ENCODE data around the gene HOTAIR. TPM values are rescaled to one million over a fixed set of nuclear protein-coding genes. Genes with fewer than 3 reads are reported as not detected.

Gene HOTAIR
- total RNA-seq, 2 donors from 2014 or later: not detected

DNA sequence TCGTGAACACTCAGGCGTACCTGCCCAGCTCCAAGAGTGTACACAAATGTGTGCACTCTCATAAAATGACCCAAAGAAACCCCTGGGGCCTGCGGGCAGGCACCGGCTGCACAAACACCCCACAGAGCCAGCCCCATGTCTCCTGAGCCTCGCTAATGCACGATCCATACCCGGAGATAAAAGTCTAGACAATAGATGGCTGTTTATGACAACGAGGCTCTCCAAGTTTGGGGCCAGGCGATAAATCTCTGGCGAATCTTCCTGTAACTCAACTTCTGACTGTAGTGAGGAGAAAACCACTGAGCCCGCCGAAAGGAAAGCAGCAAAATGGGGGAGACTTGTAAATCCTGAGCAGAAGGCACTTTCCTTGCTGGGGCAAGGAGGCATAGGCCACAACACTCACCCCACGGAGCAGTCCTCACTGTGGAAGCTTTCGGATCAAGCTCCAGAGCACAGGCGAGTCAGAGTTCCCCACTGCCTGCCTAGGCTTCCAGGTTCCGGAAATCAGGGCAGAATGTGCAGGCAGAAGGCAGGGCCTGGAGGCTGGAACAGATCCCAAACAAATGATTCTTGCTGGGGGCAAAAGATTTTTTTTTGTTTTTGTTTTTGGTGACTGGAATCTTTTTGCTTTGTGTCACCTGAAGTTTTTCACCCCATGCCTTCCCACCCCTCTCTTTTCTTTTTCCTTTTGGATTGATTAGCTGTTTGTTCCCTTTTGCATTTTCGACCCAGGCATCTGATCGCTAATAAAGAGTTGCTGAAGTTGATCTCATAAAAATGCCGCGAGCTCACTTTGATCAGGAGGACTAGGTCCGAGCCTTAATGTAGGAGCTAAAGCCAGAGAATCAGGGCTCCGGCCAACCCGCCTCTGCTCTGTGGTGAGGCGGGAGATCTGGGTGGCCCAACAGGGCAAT is 6.3 kb downstream of the HOTAIR start:
- ATAC-seq (replicated peaks in 1 of 2): no peak
- peaks cover 37% of the 10 kb centered on the region for H3K4me1 Mint-ChIP-seq (ENCODE audit: low read depth)
- H3K9me3 Mint-ChIP-seq: no peaks in the 10 kb centered on the region
- H3K27me3 Mint-ChIP-seq (ENCODE audit: low read depth): peaks cover 100% of the 10 kb centered on the region
- H3K36me3 Mint-ChIP-seq (ENCODE audit: insufficient read depth in 2 of 2): peaks cover 3% of the 10 kb centered on the region in 2 donors
- no peak for DNase-seq
- no peak overlapping the region for H3K27ac Mint-ChIP-seq
- H3K4me3 Mint-ChIP-seq: no peak overlapping the region

DNA sequence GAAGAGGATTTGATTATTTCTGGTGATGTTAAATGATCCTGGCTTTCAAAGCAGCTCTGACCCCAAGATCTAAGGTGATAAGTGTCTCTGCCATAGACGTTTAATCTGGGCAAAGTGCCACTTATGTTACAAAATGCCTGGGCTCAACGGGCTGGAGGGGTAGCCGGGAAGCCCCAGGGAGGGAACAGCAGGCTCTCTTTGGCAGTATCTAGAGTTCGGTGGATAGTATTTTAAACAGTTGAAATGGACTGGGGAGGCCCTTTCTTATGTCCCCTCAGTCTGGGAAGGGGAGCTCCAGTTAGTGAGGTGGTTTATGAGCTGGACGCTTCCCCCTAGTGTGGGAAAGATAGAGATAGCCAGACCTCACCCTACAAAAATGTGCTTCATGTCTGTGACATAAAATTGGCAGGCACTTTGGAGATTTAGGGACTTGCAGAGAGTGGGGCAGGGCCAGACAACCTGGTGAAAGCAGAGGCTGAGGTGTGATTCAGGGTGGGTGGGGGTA is 7.3 kb downstream of the HOTAIR start:
- Mint-ChIP-seq H3K4me1 (ENCODE audit: low read depth) (peaks cover 36% of the 10 kb centered on the region), H3K27me3 (ENCODE audit: low read depth) (peaks cover 100% of the 10 kb centered on the region), H3K27ac (no peak overlapping the region), H3K36me3 (ENCODE audit: insufficient read depth in 2 of 2) (no peaks in the 10 kb centered on the region), H3K9me3 (no peaks in the 10 kb centered on the region), H3K4me3 (no peak overlapping the region)
- DNase-seq: no peak
- no peak for ATAC-seq (replicated peaks in 1 of 2)

DNA sequence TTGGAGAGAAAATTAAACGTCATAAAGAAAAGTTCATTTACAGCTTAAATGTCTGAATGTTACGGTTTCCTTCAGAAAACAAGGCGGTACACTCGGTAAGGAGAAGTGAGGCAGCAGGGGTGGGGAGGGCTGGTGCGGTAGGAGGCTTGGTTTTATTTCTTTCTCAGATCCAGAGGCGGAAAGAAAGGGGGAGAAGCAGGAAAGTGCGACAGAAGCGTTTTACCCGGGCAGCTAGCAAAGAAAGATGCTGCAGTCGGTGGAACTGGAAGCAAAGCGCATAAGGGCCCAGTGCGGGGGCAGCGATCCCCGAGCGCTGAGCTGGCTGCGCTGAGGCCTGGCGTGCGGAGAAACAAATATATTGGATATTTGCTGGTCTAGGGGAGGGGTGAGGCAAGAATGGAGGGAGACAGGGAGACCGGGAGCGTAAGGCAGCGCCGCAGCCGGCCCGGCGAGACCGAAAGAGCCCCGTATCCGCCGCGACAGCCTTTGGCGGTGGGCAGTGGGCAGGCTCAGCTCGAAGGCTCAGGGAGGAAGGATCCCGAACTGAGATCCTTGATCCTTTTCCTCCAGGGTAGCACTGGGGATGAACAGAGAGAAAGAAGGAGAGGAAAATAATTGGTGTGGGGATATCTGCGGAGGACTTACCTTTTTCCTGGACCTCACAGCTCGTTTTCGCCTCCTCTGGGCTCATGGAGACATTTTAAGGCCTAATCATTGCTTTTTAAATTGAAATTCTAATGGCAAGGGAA is 8.2 kb downstream of the HOTAIR start:
- no peak for ATAC-seq (replicated peaks in 1 of 2)

DNA sequence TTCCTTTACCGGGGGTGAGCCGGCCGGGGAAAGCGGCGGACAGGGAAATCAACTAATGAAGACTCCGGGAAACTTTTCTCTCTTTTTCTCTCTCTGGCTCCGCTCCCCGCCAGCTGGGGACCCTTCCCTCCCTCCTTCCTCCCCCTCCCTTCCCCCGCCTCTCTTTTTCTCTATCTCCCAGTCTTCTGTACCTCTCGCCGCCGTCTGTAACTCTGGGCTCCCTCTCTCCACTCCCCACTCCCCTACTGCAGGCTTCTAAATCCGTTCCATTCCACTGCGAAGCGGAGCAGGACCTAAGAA is 8.7 kb downstream of the HOTAIR start:
- Mint-ChIP-seq H3K27ac (no peak overlapping the region), H3K36me3 (ENCODE audit: insufficient read depth in 2 of 2) (no peaks in the 10 kb centered on the region), H3K9me3 (no peaks in the 10 kb centered on the region), H3K4me1 (ENCODE audit: low read depth) (peaks cover 36% of the 10 kb centered on the region), H3K27me3 (ENCODE audit: low read depth) (peaks cover 93% of the 10 kb centered on the region), H3K4me3 (peak overlapping the region; percentile 63 to 68)
- DNase-seq (no peak), ATAC-seq (replicated peaks in 1 of 2) (no peak)

More for the DNA sequence above, 8.2 kb downstream of the HOTAIR start:
- Mint-ChIP-seq H3K4me1 (ENCODE audit: low read depth) (peaks cover 36% of the 10 kb centered on the region), H3K9me3 (no peaks in the 10 kb centered on the region), H3K27ac (no peak overlapping the region), H3K4me3 (peak overlapping the region; percentile 63 to 68), H3K27me3 (ENCODE audit: low read depth) (peaks cover 98% of the 10 kb centered on the region), H3K36me3 (ENCODE audit: insufficient read depth in 2 of 2) (no peaks in the 10 kb centered on the region)
- DNase-seq: no peak

DNA sequence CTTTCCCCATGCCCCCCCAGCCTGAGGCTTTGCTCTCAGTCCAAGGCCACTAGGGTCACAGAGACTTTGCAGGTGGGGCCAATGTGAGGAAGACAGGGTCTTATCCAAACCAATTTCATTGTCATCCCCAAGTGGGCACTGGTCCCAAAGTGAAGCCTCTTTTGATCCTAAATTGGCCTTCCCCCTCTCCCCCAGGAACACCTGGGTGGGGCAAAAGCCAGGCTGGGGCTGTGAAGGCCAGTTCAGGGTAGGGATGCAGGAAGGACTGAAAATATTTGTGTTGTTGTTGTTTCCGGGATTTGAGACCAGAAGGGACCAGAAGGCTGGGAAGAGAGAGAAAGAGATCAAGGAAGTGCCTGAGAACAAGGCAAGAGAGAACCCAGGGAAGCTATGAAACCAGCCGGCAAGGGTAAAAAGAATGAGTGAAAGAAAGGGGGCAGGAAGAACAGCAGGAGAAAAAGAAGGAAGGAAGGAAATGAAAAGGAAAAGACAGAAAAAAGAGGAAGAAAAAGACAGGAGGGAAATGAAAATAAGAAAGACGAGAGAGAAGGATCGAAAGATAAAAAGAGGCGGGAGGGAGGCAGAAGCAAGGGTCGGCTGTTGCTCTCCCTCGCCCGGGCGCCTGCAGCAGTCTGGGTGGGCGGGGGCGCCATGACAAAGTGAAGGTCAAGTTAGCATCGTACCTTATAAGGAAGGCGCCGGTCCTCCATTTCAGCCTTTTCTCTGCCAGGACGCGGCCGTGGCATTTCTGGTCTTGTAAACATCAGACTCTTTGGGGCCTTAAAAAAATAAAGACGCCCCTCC is 9.3 kb downstream of the HOTAIR start:
- Mint-ChIP-seq H3K4me3 (peak overlapping the region; percentile 11 to 41), H3K27me3 (ENCODE audit: low read depth) (peaks cover 92% of the 10 kb centered on the region), H3K36me3 (ENCODE audit: insufficient read depth in 2 of 2) (no peaks in the 10 kb centered on the region), H3K27ac (no peak overlapping the region), H3K4me1 (ENCODE audit: low read depth) (peaks cover 36% of the 10 kb centered on the region), H3K9me3 (no peaks in the 10 kb centered on the region)
- ATAC-seq (replicated peaks in 1 of 2) (no peak), DNase-seq (no peak)

DNA sequence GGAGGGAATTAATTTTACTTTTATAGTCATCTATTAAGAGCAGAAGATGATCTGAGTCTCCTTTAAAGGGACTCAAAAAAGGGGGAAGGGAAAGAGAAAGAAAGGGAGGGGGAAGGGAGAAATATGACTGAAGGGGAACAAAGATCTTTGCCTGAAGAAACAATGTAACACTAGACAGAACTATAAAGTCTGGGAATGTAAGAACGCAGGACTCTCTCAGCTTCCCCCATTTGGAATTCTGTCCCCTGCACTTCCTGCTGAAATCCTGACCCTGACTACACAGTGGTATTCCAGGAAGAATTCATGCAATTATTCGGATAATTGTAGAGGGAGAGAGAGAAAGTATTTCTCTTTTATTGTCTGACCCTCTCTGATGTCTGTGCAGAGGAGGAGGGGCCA is 10.4 kb downstream of the HOTAIR start:
- Mint-ChIP-seq H3K4me1 (ENCODE audit: low read depth) (peaks cover 47% of the 10 kb centered on the region), H3K36me3 (ENCODE audit: insufficient read depth in 2 of 2) (no peaks in the 10 kb centered on the region), H3K27me3 (ENCODE audit: low read depth) (peaks cover 92% of the 10 kb centered on the region), H3K9me3 (no peaks in the 10 kb centered on the region), H3K4me3 (peak overlapping the region; percentile 52 to 76), H3K27ac (no peak overlapping the region)
- ATAC-seq (replicated peaks in 1 of 2) (no peak), DNase-seq (no peak)

DNA sequence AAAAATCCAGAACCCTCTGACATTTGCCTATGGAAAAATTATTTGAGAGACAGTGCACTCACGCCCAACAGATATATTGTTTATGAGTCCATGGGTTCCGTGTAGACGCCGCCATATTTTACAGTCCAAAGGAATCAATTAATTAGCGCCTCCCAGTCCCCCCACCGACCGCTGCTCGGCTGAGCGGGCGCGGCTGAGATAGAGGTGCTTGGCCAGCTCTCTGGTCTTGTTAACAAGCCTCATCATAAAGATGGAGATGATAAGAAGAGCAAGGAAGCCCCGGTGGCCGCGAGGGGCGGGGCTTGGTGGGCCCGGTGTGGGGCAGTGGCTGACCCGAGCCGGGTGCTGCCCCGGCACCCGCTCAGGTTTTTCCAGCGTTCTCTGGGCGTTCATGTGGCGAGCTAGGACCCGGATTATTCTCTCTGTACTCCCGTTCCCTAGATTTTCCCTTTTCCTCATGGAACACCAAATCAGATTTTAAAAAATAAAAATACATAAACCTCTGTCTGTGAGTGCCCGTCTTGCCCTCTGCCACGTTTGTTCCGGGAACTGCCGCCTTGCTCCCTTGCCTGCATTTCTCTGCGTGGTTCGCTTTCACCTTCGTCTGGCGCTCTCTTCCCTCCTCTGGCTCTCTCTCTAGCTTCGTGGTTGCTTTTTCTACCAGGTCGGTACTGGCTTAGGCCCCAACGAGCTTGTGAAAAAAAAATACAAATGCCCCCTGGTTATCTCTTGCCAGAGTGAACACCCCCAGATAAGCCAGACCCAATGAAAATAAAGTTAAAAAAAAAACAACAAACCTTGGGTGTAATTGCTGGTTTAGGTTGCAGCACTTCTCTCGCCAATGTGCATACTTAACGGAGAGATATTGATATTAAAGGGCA is 11.1 kb downstream of the HOTAIR start:
- no peak for DNase-seq
- peak overlapping the region; percentile 52 to 76 for H3K4me3 Mint-ChIP-seq

DNA sequence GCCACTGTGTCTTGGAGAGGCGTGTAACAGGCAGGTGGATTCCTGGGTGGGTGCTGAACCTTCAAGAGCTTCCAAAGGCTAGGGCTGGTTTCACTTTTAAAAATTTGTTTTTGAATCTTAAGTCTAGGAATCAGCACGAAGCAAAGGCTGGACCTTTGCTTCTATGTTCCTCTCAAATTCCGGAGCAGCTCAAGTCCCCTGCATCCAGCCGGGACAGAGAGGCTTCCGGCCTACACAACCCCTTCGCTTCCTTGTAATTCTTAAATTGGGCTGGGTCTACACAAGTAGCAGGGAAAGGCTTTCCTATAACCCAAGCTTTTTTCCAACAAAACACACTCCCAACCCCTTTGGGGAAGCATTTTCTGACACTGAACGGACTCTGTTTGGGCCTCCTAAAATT is 11.7 kb downstream of the HOTAIR start:
- H3K27me3 Mint-ChIP-seq (ENCODE audit: low read depth): peaks cover 92% of the 10 kb centered on the region
- ATAC-seq (replicated peaks in 1 of 2) (no peak), DNase-seq (no peak)
- H3K36me3 Mint-ChIP-seq (ENCODE audit: insufficient read depth in 2 of 2): no peaks in the 10 kb centered on the region
- no peak overlapping the region for H3K4me3 Mint-ChIP-seq
- H3K9me3 Mint-ChIP-seq: no peaks in the 10 kb centered on the region
- no peak overlapping the region for H3K27ac Mint-ChIP-seq
- H3K4me1 Mint-ChIP-seq (ENCODE audit: low read depth): peaks cover 47% of the 10 kb centered on the region

More for the DNA sequence above, 11.1 kb downstream of the HOTAIR start:
- H3K27ac Mint-ChIP-seq: peak overlapping the region; percentile 71
- H3K27me3 Mint-ChIP-seq (ENCODE audit: low read depth): peaks cover 92% of the 10 kb centered on the region
- H3K9me3 Mint-ChIP-seq: no peaks in the 10 kb centered on the region
- ATAC-seq (replicated peaks in 1 of 2): no peak
- H3K4me1 Mint-ChIP-seq (ENCODE audit: low read depth): peaks cover 47% of the 10 kb centered on the region
- H3K36me3 Mint-ChIP-seq (ENCODE audit: insufficient read depth in 2 of 2): no peaks in the 10 kb centered on the region

DNA sequence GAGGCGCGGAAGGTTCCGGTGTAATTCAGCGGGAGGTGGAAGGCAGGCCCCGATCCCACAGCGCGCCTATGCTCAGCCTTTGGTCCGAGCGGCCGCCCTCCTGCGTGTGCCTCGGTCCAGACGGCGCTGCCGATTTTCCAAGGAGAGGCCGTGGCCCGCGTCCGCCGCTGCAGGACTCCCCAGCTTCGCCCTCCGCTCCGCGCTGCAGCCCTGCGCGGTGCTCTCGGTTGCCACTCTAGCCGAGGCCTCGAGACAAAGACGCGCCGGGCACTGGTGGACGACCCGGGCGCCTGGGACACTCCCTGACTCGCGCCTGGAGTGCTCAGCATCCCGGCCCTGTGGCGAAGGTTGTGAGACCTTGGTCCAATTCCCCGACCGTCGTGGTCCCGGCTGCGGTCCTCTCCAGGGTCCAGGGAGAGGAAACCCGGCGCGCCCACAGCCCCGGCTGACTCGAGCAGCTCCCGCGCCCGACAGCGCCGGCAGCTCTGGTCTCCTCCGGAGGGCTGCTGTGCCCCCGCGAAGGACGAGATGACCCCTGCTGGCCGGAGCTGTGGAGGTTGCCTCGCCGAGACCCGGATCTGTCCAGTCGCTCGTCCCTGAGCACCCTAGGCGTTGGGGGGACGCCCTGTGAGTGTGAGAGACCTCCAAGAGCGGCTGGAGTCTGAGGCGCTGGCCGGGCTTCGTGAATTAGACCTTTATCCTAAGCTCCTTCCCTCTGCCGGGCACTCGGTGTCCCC is 13.6 kb downstream of the HOTAIR start:
- Mint-ChIP-seq H3K27ac (no peak overlapping the region), H3K27me3 (ENCODE audit: low read depth) (peaks cover 92% of the 10 kb centered on the region), H3K4me1 (ENCODE audit: low read depth) (peaks cover 47% of the 10 kb centered on the region), H3K9me3 (no peaks in the 10 kb centered on the region), H3K4me3 (peak overlapping the region in 1 of 2 donors; percentile 23), H3K36me3 (ENCODE audit: insufficient read depth in 2 of 2) (no peaks in the 10 kb centered on the region)
- ATAC-seq (replicated peaks in 1 of 2) (no peak), DNase-seq (no peak)

DNA sequence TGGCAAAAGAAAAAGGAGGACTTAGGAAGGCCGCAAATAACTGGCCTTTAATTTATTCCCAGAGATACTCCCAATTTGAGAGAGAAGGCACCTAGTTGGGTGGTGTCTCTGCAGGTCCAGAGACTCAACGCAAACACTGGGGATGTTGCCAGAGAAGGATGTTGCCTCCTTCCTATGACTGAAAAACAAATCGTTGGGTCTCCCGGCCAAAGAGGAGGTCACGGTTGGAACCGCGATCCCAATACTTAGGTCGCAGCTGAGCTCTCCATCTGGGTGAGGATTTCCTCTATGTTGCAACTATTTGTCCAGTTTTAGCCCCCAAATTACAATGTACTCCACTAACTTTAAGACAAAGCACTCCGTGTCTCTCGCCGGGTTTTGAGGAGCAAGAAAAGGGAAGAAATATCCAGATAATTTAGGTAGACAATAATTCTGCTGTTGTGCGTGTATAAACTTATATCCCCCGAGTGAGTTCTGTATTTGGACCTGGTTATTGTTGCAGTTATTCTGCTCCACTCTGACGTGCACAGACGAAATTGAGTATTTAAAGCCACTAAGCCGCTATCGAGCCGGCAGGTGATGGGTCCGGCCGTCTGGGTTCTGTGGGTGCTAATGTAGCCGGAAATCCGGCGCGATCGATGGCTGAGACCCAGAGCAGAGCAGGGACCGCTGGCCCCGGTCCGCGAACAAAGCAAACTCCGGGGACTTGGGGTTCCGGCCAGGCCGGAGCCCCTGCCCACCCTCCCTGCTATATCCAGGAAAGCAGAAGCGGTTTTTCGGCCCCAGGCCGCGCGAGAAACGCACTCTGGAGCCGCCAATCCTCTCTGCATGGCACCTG is 14.3 kb downstream of the HOTAIR start:
- ATAC-seq (replicated peaks in 1 of 2) (no peak), DNase-seq (no peak)
- peaks cover 91% of the 10 kb centered on the region for H3K27me3 Mint-ChIP-seq (ENCODE audit: low read depth)
- no peaks in the 10 kb centered on the region for H3K36me3 Mint-ChIP-seq (ENCODE audit: insufficient read depth in 2 of 2)
- peak overlapping the region; percentile 43 for H3K27ac Mint-ChIP-seq
- peaks cover 48% of the 10 kb centered on the region for H3K4me1 Mint-ChIP-seq (ENCODE audit: low read depth)
- H3K4me3 Mint-ChIP-seq: peak overlapping the region; percentile 37 to 41
- no peaks in the 10 kb centered on the region for H3K9me3 Mint-ChIP-seq

DNA sequence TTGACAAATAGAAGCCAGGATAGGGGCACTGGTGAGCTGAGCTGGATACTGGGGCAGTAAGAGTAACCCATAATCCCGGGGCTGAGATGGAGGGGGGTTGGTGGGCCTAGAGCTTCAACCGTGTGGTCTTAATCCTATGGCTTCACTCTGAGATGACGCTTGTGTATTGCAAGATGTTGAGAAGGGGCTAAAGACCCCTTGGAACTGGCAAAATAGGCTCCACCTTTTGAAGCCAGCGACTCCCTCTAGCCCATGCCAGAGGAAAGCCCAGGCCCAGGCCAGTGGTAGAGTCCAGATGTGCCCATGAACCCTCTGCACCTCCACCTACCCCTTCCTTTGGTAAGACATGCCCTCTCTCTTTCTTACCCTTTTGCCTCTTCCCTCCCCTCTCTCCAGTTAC is 15.4 kb downstream of the HOTAIR start:
- H3K9me3 Mint-ChIP-seq: no peaks in the 10 kb centered on the region
- DNase-seq (no peak), ATAC-seq (replicated peaks in 1 of 2) (no peak)
- no peaks in the 10 kb centered on the region for H3K36me3 Mint-ChIP-seq (ENCODE audit: insufficient read depth in 2 of 2)
- no peak overlapping the region for H3K4me3 Mint-ChIP-seq
- H3K27ac Mint-ChIP-seq: peak overlapping the region; percentile 31
- peaks cover 85% of the 10 kb centered on the region for H3K27me3 Mint-ChIP-seq (ENCODE audit: low read depth)
- H3K4me1 Mint-ChIP-seq (ENCODE audit: low read depth): peaks cover 40% of the 10 kb centered on the region

All from activated T-cell treated with anti-CD3 and anti-CD28 coated beads, Interleukin-2, amount 50 U/mL, for 72 hours (primary cell).